Upper lobe of right lung (tissue), 1 donor: ENCODE results near the gene KRT33B. TPM values are rescaled to one million over a fixed set of nuclear protein-coding genes. Genes with fewer than 3 reads are reported as not detected.
A peak's percentile ranks its signal among the peaks of the same experiment; 100 is the strongest.

Experiments
- ATAC-seq: fragments of 200-7000 bp; cut with Tn5 transposase; one replicate; pipeline ENCODE4 v1.9.1; 2020; ENCODE audit warnings: mild to moderate bottlenecking, moderate library complexity
- DNase-seq: peaks from one replicate; pipeline ENCODE4 v3.0.0-alpha.2; 2020
- H3K27ac ChIP-seq: fragments of 200-600 bp; one replicate; pipeline ENCODE4 v1.8.0; 2022
- H3K27me3 ChIP-seq: fragments of 200-600 bp; one replicate; pipeline ENCODE4 v1.8.0; 2022; ENCODE audit warnings: mild to moderate bottlenecking
- H3K36me3 ChIP-seq: fragments of 200-600 bp; one replicate; pipeline ENCODE4 v1.8.0; 2022
- H3K4me1 ChIP-seq: fragments of 200-600 bp; one replicate; pipeline ENCODE4 v1.8.0; 2022
- H3K4me3 ChIP-seq: fragments of 200-600 bp; one replicate; pipeline ENCODE4 v1.8.0; 2022; ENCODE audit warnings: mild to moderate bottlenecking
- H3K9me3 ChIP-seq: fragments of 200-600 bp; one replicate; pipeline ENCODE4 v1.8.0; 2022
- CTCF ChIP-seq: fragments of 200-600 bp; IDR thresholded peaks from one replicate; pipeline ENCODE4 v1.8.0; 2022; ENCODE audit warnings: antibody characterized with exemption
- intact Hi-C: fragments of 100-400 bp; cut with DNase I; formaldehyde crosslinking; loops from one replicate; pipeline ENCODE4 v1.11.0; 2022
- total RNA-seq: library from RNA; stranded (reverse); fragmentation: NEBNext Ultra II Directional; extraction: Animal tissue kit (Norgen Biotek cat#: 25700); gene quantifications from one replicate; pipeline ENCODE4 v1.2.1, GENCODE V29; 2021
- donor health status: DM: no; HTN: yes; CAD: no; lungs with severe emphysema.

The KRT33B gene
- total RNA-seq, 1 donor from 2014 or later = not detected

GRCh38 chr17:41325126-41325525 is 44.5 kb downstream of the KRT33B start:
- intact Hi-C loops = loop anchor here (5.0 kb wide), 1 partner anchor 418 kb away; no protein-coding TSS in a partner anchor
- Histone ChIP-seq H3K27ac (no peak overlapping the region), H3K9me3 (no peaks in the 10 kb centered on the region), H3K36me3 (no peaks in the 10 kb centered on the region), H3K4me3 (no peak overlapping the region), H3K4me1 (no peaks in the 10 kb centered on the region), H3K27me3 (no peaks in the 10 kb centered on the region)
- no peak for ATAC-seq
- DNase-seq = no peak
- TF ChIP-seq CTCF = no peak

- H3K27ac ChIP-seq = no peak overlapping the region
- H3K27me3 ChIP-seq = no peaks in the 10 kb centered on the region
- no peaks in the 10 kb centered on the region for H3K9me3 ChIP-seq
- no peaks in the 10 kb centered on the region for H3K36me3 ChIP-seq
- no peak overlapping the region for H3K4me3 ChIP-seq
- no peaks in the 10 kb centered on the region for H3K4me1 ChIP-seq
- intact Hi-C loops = loop anchor here (5.0 kb wide), 1 partner anchor 417 kb away; no protein-coding TSS in a partner anchor
- peak; percentile 14 for TF ChIP-seq CTCF
- DNase-seq = no peak
- peak; percentile 58 for ATAC-seq
Measured at GRCh38 chr17:41324180-41325075, 45.2 kb downstream of the KRT33B start.

GRCh38 chr17:41322903-41323895 is 46.4 kb downstream of the KRT33B start:
- no peak for TF ChIP-seq CTCF
- no peaks in the 10 kb centered on the region for H3K36me3 ChIP-seq
- ATAC-seq (no peak), DNase-seq (no peak)
- no peaks in the 10 kb centered on the region for H3K4me1 ChIP-seq
- H3K27ac ChIP-seq = no peak overlapping the region
- H3K4me3 ChIP-seq = no peak overlapping the region
- intact Hi-C loops = no loop called here
- H3K27me3 ChIP-seq = no peaks in the 10 kb centered on the region
- H3K9me3 ChIP-seq = no peaks in the 10 kb centered on the region

GRCh38 chr17:41322094-41322902 is 47.3 kb downstream of the KRT33B start:
- no peak for DNase-seq
- peak; percentile 65 for ATAC-seq
- Histone ChIP-seq H3K4me3 (no peak overlapping the region), H3K27ac (no peak overlapping the region), H3K4me1 (no peaks in the 10 kb centered on the region), H3K36me3 (no peaks in the 10 kb centered on the region), H3K27me3 (no peaks in the 10 kb centered on the region), H3K9me3 (no peaks in the 10 kb centered on the region)
- TF ChIP-seq CTCF = peak; percentile 81
- intact Hi-C loops = no loop called here

- Histone ChIP-seq H3K36me3 (no peaks in the 10 kb centered on the region), H3K9me3 (no peaks in the 10 kb centered on the region), H3K4me1 (no peaks in the 10 kb centered on the region), H3K27ac (no peak overlapping the region), H3K4me3 (no peak overlapping the region), H3K27me3 (no peaks in the 10 kb centered on the region)
- ATAC-seq = no peak
- no peak for TF ChIP-seq CTCF
- DNase-seq = no peak
- intact Hi-C loops = no loop called here
Measured at GRCh38 chr17:41318231-41318630, 51.4 kb downstream of the KRT33B start.
